Muscle layer of colon (tissue), 2 donors: ENCODE results near the gene MIR17HG.

Source experiments
- H3K27ac ChIP-seq: one replicate; pipeline ENCODE4 v1.7.0; 2013; ENCODE audit warnings: low read depth, mild to moderate bottlenecking, low read length, moderate library complexity
- H3K27me3 ChIP-seq, 2 donors: one replicate each; pipeline ENCODE4 v1.7.0; 2013; ENCODE audit warnings: low read length in 2 of 2, mild to moderate bottlenecking in 2 of 2; ENCODE audit not compliant: insufficient read depth in 2 of 2, control insufficient read depth in 1 of 2
- H3K36me3 ChIP-seq: one replicate; pipeline ENCODE4 v1.7.0; 2013; ENCODE audit warnings: mild to moderate bottlenecking, low read length; ENCODE audit not compliant: insufficient read depth
- H3K4me1 ChIP-seq: one replicate; pipeline ENCODE4 v1.7.0; 2013; ENCODE audit warnings: mild to moderate bottlenecking, low read length; ENCODE audit not compliant: insufficient read depth
- H3K4me3 ChIP-seq, 2 donors: one replicate each; pipeline ENCODE4 v1.7.0; 2013; ENCODE audit warnings: low read length in 2 of 2, low read depth in 1 of 2, mild to moderate bottlenecking in 1 of 2, moderate library complexity in 1 of 2
- H3K9ac ChIP-seq: one replicate; pipeline ENCODE4 v1.7.0; 2013; ENCODE audit warnings: low read length
- H3K9me3 ChIP-seq: one replicate; pipeline ENCODE4 v1.7.0; 2013; ENCODE audit warnings: mild to moderate bottlenecking, low read length
- donor health status: abdominal sarcoma.
- donor health status: Adenocarcinoma of cecum.

Gene MIR17HG

GRCh38 chr13:91401920-91402319 is 54.4 kb downstream of the MIR17HG start:
- Histone ChIP-seq H3K9me3 (no peaks in the 10 kb centered on the region), H3K4me1 (peaks cover 5% of the 10 kb centered on the region), H3K9ac (no peak overlapping the region), H3K27me3 (peaks cover 0 to 24% of the 10 kb centered on the region in 2 donors), H3K36me3 (no peaks in the 10 kb centered on the region), H3K27ac (no peak overlapping the region), H3K4me3 (no peak overlapping the region)
